Trophoblast cell (in vitro differentiated cells and primary cell): ENCODE measurements around the gene SLC17A8.

Experiments used
- DNase-seq, 2 donors: peaks; one replicate each; pipeline ENCODE4 v3.0.0-alpha.2; 2016
- H2AFZ ChIP-seq: 2 replicates; pipeline ENCODE4 v1.6.1; 2013; ENCODE audit warnings: low read length, moderate library complexity, mild to moderate bottlenecking; ENCODE audit not compliant: insufficient read depth, poor library complexity
- H2AK5ac ChIP-seq: 2 replicates; pipeline ENCODE4 v1.6.1; 2013; ENCODE audit warnings: mild to moderate bottlenecking, low read length
- H2BK120ac ChIP-seq: 2 replicates; pipeline ENCODE4 v1.6.1; 2013; ENCODE audit warnings: low read length, mild to moderate bottlenecking, moderate library complexity; ENCODE audit not compliant: insufficient read depth, poor library complexity
- H2BK12ac ChIP-seq: 2 replicates; pipeline ENCODE4 v1.6.1; 2013; ENCODE audit warnings: mild to moderate bottlenecking, low read length, moderate library complexity
- H2BK5ac ChIP-seq: 2 replicates; pipeline ENCODE4 v1.6.1; 2013; ENCODE audit warnings: low read length, low read depth, moderate library complexity, mild to moderate bottlenecking; ENCODE audit not compliant: poor library complexity
- H3K14ac ChIP-seq: 2 replicates; pipeline ENCODE4 v1.6.1; 2013; ENCODE audit warnings: mild to moderate bottlenecking, low read length
- H3K18ac ChIP-seq: 2 replicates; pipeline ENCODE4 v1.6.1; 2013; ENCODE audit warnings: mild to moderate bottlenecking, low read length
- H3K23ac ChIP-seq: 2 replicates; pipeline ENCODE4 v1.6.1; 2013; ENCODE audit warnings: low read length
- H3K27ac ChIP-seq: 2 replicates; pipeline ENCODE4 v1.5.1; 2013; ENCODE audit warnings: low read depth, mild to moderate bottlenecking, inconsistent platforms, low read length, moderate library complexity
- H3K27me3 ChIP-seq: 2 replicates; pipeline ENCODE4 v1.6.1; 2013; ENCODE audit warnings: inconsistent platforms, mild to moderate bottlenecking, low read length, moderate library complexity; ENCODE audit not compliant: insufficient read depth
- H3K36me3 ChIP-seq, 2 experiments: 1 replicate in 1 of 2; 2 replicates in 1 of 2; pipeline ENCODE4 v1.6.1; 2013; ENCODE audit warnings: low read length in 2 of 2, mild to moderate bottlenecking in 2 of 2, moderate library complexity in 1 of 2; ENCODE audit not compliant: insufficient read depth in 2 of 2, control insufficient read depth in 1 of 2
- H3K4ac ChIP-seq: 2 replicates; pipeline ENCODE4 v1.6.1; 2013; ENCODE audit warnings: low read depth, mild to moderate bottlenecking, low read length, moderate library complexity
- H3K4me1 ChIP-seq, 2 experiments: 1 replicate in 1 of 2; 2 replicates in 1 of 2; pipeline ENCODE4 v1.6.1; 2013; ENCODE audit warnings: low read length in 2 of 2, mild to moderate bottlenecking in 2 of 2, moderate library complexity in 1 of 2; ENCODE audit not compliant: insufficient read depth in 2 of 2, control insufficient read depth in 1 of 2
- H3K4me2 ChIP-seq: 2 replicates; pipeline ENCODE4 v1.6.1; 2013; ENCODE audit warnings: inconsistent platforms, mild to moderate bottlenecking, low read length, moderate library complexity
- H3K4me3 ChIP-seq: 2 replicates; pipeline ENCODE4 v1.5.1; 2013; ENCODE audit warnings: mild to moderate bottlenecking, low read depth, low read length, inconsistent platforms
- H3K79me1 ChIP-seq: one replicate; pipeline ENCODE4 v1.6.1; 2013; ENCODE audit warnings: low read length
- H3K79me2 ChIP-seq: 2 replicates; pipeline ENCODE4 v1.6.1; 2013; ENCODE audit warnings: low read length, mild to moderate bottlenecking; ENCODE audit not compliant: control insufficient read depth, insufficient read depth, poor library complexity
- H3K9ac ChIP-seq: 2 replicates; pipeline ENCODE4 v1.6.1; 2013; ENCODE audit warnings: mild to moderate bottlenecking, low read length
- H3K9me3 ChIP-seq: 2 replicates; pipeline ENCODE4 v1.6.1; 2013; ENCODE audit warnings: low read depth, mild to moderate bottlenecking, control low read depth, inconsistent platforms, low read length; ENCODE audit not compliant: insufficient read depth
- H4K12ac ChIP-seq: 2 replicates; pipeline ENCODE4 v1.6.1; 2013; ENCODE audit warnings: low read depth, mild to moderate bottlenecking, low read length, moderate library complexity
- H4K8ac ChIP-seq: 2 replicates; pipeline ENCODE4 v1.6.1; 2013; ENCODE audit warnings: low read depth, mild to moderate bottlenecking, low read length, moderate library complexity
- H4K91ac ChIP-seq: one replicate; pipeline ENCODE4 v1.6.1; 2013; ENCODE audit warnings: low read depth, mild to moderate bottlenecking, low read length, moderate library complexity
- WGBS: extraction: QIAGEN DNeasy Blood & Tissue Kit; methylation state at CpG from one replicate; pipeline ENCODE4 v1.1.7; 2013; ENCODE audit warnings: missing lambda C conversion rate; ENCODE audit not compliant: insufficient read length, insufficient coverage; ENCODE audit errors: extremely low coverage; 5-methylcytosine and 5-hydroxymethylcytosine counted together

Gene SLC17A8

GRCh38 chr12:100365411-100365810 is 8.5 kb downstream of the SLC17A8 start:
- H3K79me1 ChIP-seq: no peaks in the 10 kb centered on the region
- H3K27ac ChIP-seq: no peak overlapping the region
- peaks cover 2% of the 10 kb centered on the region for H3K9me3 ChIP-seq
- H3K14ac ChIP-seq: no peak overlapping the region
- DNase-seq: no peak
- no peak overlapping the region for H2BK12ac ChIP-seq
- H3K27me3 ChIP-seq: no peaks in the 10 kb centered on the region
- H3K4ac ChIP-seq: no peak overlapping the region
- H3K18ac ChIP-seq: no peak overlapping the region
- H3K4me2 ChIP-seq: no peak overlapping the region
- H3K4me1 ChIP-seq: peaks cover 6% of the 10 kb centered on the region in 2 experiments
- no peak overlapping the region for H4K8ac ChIP-seq
- H2AFZ ChIP-seq: no peak overlapping the region
- H2BK120ac ChIP-seq: no peak overlapping the region
- no peaks in the 10 kb centered on the region for H3K36me3 ChIP-seq
- H2BK5ac ChIP-seq: no peak overlapping the region
- WGBS: no CpG with 5 or more reads among the region's 2 CpGs
- no peak overlapping the region for H3K23ac ChIP-seq
- no peak overlapping the region for H3K9ac ChIP-seq
- no peak overlapping the region for H2AK5ac ChIP-seq
- no peak overlapping the region for H4K12ac ChIP-seq
- no peaks in the 10 kb centered on the region for H3K79me2 ChIP-seq
- H4K91ac ChIP-seq: no peak overlapping the region
- H3K4me3 ChIP-seq: no peak overlapping the region

- Histone ChIP-seq H3K27me3 (no peaks in the 10 kb centered on the region), H3K36me3 (no peaks in the 10 kb centered on the region), H3K9me3 (peaks cover 2% of the 10 kb centered on the region), H4K8ac (no peak overlapping the region), H2BK12ac (no peak overlapping the region), H3K79me1 (no peaks in the 10 kb centered on the region), H4K12ac (no peak overlapping the region), H3K18ac (no peak overlapping the region), H3K4me2 (no peak overlapping the region), H3K27ac (no peak overlapping the region), H4K91ac (no peak overlapping the region), H2BK120ac (no peak overlapping the region), H2BK5ac (no peak overlapping the region), H3K14ac (no peak overlapping the region), H3K4me3 (no peak overlapping the region), H3K9ac (no peak overlapping the region), H2AK5ac (no peak overlapping the region), H2AFZ (no peak overlapping the region), H3K23ac (no peak overlapping the region), H3K79me2 (no peaks in the 10 kb centered on the region), H3K4ac (no peak overlapping the region), H3K4me1 (peaks cover 6 to 9% of the 10 kb centered on the region in 2 experiments)
- no CpG with 5 or more reads among the region's 1 CpG for WGBS
- peak; percentile 56 to 70 for DNase-seq
Measured at GRCh38 chr12:100368066-100368465, 11.2 kb downstream of the SLC17A8 start.

- peak; percentile 66 to 88 for DNase-seq
- no peaks in the 10 kb centered on the region for H3K36me3 ChIP-seq
- no peak overlapping the region for H3K4me3 ChIP-seq
- peaks cover 6 to 11% of the 10 kb centered on the region in 2 experiments for H3K4me1 ChIP-seq
- no peaks in the 10 kb centered on the region for H3K27me3 ChIP-seq
- H2BK120ac ChIP-seq: no peak overlapping the region
- no peak overlapping the region for H2AFZ ChIP-seq
- no peak overlapping the region for H3K18ac ChIP-seq
- H2AK5ac ChIP-seq: no peak overlapping the region
- H3K4me2 ChIP-seq: no peak overlapping the region
- H4K91ac ChIP-seq: no peak overlapping the region
- no peaks in the 10 kb centered on the region for H3K79me2 ChIP-seq
- no peak overlapping the region for H3K23ac ChIP-seq
- no peak overlapping the region for H4K8ac ChIP-seq
- H3K4ac ChIP-seq: no peak overlapping the region
- H3K9me3 ChIP-seq: no peaks in the 10 kb centered on the region
- no peak overlapping the region for H2BK5ac ChIP-seq
- no peak overlapping the region for H3K9ac ChIP-seq
- no peak overlapping the region for H2BK12ac ChIP-seq
- H3K14ac ChIP-seq: no peak overlapping the region
- no peaks in the 10 kb centered on the region for H3K79me1 ChIP-seq
- WGBS: no CpG with 5 or more reads among the region's 6 CpGs
- H3K27ac ChIP-seq: no peak overlapping the region
- no peak overlapping the region for H4K12ac ChIP-seq
Measured at GRCh38 chr12:100371146-100371545, 14.3 kb downstream of the SLC17A8 start.

GRCh38 chr12:100372853-100373640 is 16.2 kb downstream of the SLC17A8 start:
- H3K27ac ChIP-seq: no peak overlapping the region
- no peak overlapping the region for H2BK120ac ChIP-seq
- H4K8ac ChIP-seq: no peak overlapping the region
- H2BK12ac ChIP-seq: no peak overlapping the region
- no CpG with 5 or more reads among the region's 11 CpGs for WGBS
- no peak overlapping the region for H3K4me3 ChIP-seq
- no peaks in the 10 kb centered on the region for H3K36me3 ChIP-seq
- H2AK5ac ChIP-seq: no peak overlapping the region
- H2AFZ ChIP-seq: no peak overlapping the region
- H3K79me2 ChIP-seq: no peaks in the 10 kb centered on the region
- H3K18ac ChIP-seq: no peak overlapping the region
- no peaks in the 10 kb centered on the region for H3K79me1 ChIP-seq
- H3K4ac ChIP-seq: no peak overlapping the region
- H3K4me2 ChIP-seq: no peak overlapping the region
- peak; percentile 94 to 99 for DNase-seq
- no peak overlapping the region for H3K14ac ChIP-seq
- no peak overlapping the region for H4K12ac ChIP-seq
- no peaks in the 10 kb centered on the region for H3K9me3 ChIP-seq
- H4K91ac ChIP-seq: no peak overlapping the region
- H3K23ac ChIP-seq: no peak overlapping the region
- no peak overlapping the region for H2BK5ac ChIP-seq
- peaks cover 6 to 11% of the 10 kb centered on the region in 2 experiments for H3K4me1 ChIP-seq
- no peaks in the 10 kb centered on the region for H3K27me3 ChIP-seq
- H3K9ac ChIP-seq: no peak overlapping the region
